ENCODE measurements around the gene MYMX.

GRCh38 chr6:44262467-44263353 lies 46.0 kb downstream of the MYMX start:
- TF ChIP-seq GATA2 (IDR thresholded peaks at IDR 0.05; ENCODE audit: low read depth, low read length) (no peak), GATA3 (IDR thresholded peaks at IDR 0.05; ENCODE audit: low read depth, low read length) (no peak)
